ENCODE data around the gene ZGLP1.
"Not testable (repeated sequence)": the region's sequence is repeated elsewhere in the genome, so short reads cannot be mapped to it uniquely, and the experiment has no call there.

Gene ZGLP1

DNA sequence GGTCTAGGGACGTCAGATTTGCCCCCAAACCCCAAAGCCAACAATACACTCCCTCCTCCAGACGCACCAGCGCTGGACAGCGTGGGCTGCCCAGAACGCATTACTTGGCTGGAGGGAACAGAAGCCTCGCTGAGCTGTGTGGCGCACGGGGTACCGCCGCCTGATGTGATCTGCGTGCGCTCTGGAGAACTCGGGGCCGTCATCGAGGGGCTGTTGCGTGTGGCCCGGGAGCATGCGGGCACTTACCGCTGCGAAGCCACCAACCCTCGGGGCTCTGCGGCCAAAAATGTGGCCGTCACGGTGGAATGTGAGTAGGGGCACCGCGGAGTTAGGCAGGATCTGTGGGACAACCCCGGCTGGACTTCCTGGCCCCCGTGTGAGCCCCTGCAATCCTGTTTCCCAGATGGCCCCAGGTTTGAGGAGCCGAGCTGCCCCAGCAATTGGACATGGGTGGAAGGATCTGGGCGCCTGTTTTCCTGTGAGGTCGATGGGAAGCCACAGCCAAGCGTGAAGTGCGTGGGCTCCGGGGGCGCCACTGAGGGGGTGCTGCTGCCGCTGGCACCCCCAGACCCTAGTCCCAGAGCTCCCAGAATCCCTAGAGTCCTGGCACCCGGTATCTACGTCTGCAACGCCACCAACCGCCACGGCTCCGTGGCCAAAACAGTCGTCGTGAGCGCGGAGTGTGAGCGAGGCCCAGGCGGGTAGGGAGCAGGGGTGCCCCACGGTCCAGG, 15.8 kb downstream of the ZGLP1 start:
- DNase-seq (ENCODE audit: low spot score), result no peak

DNA sequence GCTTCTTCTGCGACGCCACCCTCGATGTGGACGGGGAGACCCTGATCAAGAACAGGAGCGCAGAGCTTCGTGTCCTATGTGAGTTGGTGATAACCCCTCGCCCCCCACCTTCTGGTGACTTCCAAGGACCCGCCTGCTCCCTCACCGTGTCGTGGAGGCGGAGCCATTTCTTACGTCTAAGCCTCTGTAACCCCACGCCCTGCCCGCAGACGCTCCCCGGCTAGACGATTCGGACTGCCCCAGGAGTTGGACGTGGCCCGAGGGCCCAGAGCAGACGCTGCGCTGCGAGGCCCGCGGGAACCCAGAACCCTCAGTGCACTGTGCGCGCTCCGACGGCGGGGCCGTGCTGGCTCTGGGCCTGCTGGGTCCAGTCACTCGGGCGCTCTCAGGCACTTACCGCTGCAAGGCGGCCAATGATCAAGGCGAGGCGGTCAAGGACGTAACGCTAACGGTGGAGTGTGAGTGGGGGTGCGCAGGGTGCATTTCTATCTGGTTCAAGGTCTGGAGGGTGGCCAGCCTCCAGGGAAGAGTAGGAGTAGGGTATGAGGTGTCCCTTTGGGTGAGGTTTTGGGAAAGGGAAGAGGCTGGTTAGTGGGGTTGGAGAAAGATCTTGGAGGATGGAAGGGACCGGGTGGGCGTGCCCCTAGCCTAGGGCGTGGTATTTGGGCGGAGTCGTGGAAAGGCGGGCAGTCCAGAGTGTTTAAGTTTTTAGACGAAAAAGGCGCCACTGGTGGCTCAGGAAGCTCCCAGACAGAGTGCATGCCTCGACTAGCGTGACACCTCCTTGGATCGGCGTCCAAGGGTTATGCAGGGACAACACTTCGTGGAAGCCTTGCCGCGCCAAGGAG, 16.6 kb downstream of the ZGLP1 start:
- DNase-seq (ENCODE audit: low spot score), result no peak

DNA sequence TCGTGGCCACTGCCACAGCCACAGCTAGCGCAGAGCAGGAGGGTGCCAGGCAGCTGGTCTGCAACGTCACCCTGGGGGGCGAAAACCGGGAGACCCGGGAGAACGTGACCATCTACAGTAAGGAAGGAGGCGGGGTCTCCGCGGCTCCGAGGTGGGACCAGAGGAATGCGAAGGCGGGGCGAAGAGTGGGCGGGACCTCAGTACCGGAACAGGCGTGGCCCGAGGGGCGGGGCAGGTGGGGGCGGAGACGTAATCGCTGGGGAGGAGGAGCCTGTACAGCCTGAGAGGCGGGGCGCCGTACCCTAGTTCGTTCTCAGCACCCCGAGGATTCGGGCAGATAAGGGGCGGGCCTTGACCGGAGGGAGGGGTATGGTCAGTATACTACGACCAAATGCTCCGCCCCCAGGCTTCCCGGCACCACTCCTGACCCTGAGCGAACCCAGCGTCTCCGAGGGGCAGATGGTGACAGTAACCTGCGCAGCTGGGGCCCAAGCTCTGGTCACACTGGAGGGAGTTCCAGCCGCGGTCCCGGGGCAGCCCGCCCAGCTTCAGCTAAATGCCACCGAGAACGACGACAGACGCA, 17.3 kb downstream of the ZGLP1 start:
- DNase-seq (ENCODE audit: low spot score), result no peak

DNA sequence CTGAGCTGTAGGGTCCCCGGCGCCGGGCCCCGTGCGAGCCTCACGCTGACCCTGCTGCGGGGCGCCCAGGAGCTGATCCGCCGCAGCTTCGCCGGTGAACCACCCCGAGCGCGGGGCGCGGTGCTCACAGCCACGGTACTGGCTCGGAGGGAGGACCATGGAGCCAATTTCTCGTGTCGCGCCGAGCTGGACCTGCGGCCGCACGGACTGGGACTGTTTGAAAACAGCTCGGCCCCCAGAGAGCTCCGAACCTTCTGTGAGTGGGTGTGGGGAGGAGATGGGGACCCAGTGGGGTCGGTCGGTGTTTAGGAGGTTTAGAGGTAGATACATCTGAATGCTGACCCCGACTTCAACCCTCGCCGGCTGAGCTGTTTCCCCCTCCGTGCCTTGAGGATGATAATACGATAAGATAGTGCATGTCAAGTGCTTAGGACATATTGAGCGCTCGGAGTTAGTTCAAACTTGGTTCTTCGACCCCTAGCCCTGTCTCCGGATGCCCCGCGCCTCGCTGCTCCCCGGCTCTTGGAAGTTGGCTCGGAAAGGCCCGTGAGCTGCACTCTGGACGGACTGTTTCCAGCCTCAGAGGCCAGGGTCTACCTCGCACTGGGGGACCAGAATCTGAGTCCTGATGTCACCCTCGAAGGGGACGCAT, 17.9 kb downstream of the ZGLP1 start:
- DNase-seq (ENCODE audit: low spot score), result no peak

DNA sequence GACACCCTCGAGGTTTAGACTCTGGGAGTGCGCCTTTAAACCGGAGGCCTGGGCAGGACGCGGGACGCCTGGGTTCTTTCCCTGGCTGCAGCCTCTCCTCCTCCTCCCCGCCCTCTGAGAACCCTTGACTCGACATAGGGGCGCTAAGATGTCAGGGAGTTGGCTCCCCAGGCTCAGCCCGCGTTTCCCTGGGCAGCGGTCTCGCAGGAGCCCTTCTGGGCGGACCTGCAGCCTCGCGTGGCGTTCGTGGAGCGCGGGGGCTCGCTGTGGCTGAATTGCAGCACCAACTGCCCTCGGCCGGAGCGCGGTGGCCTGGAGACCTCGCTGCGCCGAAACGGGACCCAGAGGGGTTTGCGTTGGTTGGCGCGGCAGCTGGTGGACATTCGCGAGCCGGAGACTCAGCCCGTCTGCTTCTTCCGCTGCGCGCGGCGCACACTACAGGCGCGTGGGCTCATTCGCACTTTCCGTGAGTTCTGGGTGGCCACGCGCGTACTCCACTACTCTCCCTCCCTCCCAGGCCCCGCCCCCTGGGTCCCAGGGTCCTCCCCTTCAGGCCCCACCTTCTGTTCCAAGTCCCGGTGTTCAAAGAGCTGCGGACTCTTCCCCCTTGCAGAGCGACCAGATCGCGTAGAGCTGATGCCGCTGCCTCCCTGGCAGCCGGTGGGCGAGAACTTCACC, 18.6 kb downstream of the ZGLP1 start:
- DNase-seq (ENCODE audit: low spot score), result no peak

DNA sequence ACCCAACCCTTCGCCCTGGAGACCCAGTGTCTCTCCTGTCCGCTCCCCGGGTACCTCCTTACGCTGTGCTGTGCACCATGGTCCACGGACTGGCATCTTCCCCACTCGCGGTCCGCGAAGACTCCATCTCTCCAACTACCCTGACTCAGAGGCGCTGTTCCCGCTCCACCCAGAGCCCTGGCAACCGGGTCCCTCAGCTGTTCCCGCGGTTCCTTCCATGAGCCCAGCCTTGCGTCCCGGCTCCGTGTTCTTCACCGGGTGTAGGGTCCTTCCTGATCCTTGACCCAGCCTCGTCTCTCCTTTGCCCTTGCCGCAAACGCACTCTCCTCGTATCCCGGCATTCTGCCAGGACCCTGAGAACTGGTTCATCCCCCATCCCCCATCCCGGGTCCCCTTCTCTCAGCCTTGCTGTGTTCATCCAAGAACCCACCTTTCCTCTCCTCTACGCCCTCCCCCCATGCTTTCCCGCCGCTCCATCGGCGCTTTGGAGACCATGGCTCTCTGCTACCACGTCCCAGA, 19.2 kb downstream of the ZGLP1 start:
- DNase-seq (ENCODE audit: low spot score), result no peak

DNA sequence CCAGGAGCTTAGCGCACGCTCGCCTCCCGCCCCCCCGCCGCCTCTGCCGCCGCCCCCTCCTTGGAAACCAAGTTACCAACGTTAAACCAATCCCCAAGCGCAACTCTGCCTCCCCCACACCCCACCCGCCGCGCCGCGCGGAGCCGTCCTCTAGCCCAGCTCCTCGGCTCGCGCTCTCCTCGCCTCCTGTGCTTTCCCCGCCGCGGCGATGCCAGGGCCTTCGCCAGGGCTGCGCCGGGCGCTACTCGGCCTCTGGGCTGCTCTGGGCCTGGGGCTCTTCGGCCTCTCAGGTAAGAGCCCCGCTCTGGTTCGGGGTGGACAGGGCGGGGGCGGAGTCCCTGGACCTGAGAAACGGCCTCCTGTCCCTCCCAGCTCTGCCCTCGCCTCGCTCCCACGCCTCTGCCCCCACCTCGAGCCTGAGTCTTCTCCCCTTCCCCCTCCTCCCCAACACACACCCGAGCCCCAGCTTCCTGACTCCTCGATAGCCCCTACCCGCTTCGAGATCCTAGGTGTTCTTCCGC, 19.7 kb downstream of the ZGLP1 start, which contains the start of gene ICAM5:
TSS of gene ICAM5 (plus strand) at position 117 of the 521 bp plus-strand sequence. CDS start at position 209, 92 bp downstream.
- DNase-seq (ENCODE audit: low spot score), result no peak

DNA sequence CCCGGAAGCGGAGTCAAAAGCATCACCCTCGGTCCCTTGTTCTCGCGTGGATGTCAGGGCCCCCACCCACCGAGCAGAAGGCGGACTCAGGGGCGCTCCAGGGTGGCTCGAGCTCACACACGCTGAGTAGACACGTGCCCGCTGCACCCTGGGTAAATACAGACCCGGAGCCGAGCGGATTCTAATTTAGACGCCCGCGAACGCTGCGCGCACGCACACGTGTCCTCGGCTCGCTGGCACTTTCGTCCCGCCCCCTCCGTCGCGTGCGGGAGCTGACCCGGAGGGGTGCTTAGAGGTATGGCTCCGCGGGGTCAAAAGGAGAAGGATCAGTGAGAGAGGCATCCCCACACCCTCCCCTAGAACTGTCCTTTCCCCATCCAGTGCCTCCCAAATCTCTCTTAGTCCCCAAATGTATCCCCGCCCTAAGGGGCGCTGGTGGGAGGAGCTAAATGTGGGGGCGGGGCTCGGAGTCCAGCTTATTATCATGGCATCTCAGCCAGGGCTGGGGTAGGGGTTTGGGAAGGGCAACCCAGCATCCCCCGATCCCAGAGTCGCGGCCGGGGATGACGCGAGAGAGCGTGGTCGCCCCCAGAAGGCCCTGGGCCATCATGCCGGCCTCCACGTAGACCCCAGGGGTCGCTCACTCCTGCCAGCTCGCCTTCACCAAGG, 20.3 kb downstream of the ZGLP1 start:
- peak; percentile 87 for DNase-seq (ENCODE audit: low spot score)

DNA sequence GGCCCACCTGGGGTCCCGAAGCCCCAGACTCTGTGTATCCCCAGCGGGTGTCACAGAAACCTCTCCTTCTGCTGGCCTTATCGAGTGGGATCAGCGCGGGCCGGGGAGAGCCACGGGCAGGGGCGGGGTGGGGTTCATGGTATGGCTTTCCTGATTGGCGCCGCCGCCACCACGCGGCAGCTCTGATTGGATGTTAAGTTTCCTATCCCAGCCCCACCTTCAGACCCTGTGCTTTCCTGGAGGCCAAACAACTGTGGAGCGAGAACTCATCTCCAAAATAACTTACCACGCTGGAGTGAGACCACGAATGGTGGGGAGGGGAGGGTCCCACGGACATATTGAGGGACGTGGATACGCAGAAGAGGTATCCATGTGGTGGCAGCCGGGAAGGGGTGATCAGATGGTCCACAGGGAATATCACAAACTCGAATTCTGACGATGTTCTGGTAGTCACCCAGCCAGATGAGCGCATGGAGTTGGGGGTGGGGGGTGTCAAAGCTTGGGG, 20.9 kb downstream of the ZGLP1 start:
- DNase-seq (ENCODE audit: low spot score), result peak; percentile 86

DNA sequence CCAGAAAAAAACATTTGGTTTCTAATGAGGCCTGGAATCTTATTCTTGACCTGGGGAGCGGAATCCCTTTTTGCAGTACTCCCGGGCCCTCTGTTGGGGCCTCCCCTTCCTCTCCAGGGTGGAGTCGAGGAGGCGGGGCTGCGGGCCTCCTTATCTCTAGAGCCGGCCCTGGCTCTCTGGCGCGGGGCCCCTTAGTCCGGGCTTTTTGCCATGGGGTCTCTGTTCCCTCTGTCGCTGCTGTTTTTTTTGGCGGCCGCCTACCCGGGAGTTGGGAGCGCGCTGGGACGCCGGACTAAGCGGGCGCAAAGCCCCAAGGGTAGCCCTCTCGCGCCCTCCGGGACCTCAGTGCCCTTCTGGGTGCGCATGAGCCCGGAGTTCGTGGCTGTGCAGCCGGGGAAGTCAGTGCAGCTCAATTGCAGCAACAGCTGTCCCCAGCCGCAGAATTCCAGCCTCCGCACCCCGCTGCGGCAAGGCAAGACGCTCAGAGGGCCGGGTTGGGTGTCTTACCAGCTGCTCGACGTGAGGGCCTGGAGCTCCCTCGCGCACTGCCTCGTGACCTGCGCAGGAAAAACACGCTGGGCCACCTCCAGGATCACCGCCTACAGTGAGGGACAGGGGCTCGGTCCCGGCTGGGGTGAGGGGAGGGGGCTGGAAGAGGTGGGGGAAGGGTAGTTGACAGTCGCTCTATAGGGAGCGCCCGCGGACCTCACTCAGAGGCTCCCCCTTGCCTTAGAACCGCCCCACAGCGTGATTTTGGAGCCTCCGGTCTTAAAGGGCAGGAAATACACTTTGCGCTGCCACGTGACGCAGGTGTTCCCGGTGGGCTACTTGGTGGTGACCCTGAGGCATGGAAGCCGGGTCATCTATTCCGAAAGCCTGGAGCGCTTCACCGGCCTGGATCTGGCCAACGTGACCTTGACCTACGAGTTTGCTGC, 22.5 kb downstream of the ZGLP1 start, which contains the start of gene ICAM4:
TSS of gene ICAM4 (plus strand) at position 153 of the 935 bp plus-strand sequence. CDS start at position 211, 58 bp downstream.
- DNase-seq (ENCODE audit: low spot score), result no peak

DNA sequence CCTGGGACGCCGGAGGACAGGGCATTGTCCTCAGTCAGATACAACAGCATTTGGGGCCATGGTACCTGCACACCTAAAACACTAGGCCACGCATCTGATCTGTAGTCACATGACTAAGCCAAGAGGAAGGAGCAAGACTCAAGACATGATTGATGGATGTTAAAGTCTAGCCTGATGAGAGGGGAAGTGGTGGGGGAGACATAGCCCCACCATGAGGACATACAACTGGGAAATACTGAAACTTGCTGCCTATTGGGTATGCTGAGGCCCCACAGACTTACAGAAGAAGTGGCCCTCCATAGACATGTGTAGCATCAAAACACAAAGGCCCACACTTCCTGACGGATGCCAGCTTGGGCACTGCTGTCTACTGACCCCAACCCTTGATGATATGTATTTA, 24.2 kb downstream of the ZGLP1 start:
- DNase-seq (ENCODE audit: low spot score), result no peak

DNA sequence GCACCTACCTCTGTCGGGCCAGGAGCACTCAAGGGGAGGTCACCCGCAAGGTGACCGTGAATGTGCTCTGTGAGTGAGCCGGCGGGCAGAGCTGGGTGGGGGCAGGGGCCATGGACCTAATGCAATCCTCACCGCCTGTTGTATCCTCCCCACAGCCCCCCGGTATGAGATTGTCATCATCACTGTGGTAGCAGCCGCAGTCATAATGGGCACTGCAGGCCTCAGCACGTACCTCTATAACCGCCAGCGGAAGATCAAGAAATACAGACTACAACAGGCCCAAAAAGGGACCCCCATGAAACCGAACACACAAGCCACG, 24.7 kb downstream of the ZGLP1 start:
- no peak for DNase-seq (ENCODE audit: low spot score)

DNA sequence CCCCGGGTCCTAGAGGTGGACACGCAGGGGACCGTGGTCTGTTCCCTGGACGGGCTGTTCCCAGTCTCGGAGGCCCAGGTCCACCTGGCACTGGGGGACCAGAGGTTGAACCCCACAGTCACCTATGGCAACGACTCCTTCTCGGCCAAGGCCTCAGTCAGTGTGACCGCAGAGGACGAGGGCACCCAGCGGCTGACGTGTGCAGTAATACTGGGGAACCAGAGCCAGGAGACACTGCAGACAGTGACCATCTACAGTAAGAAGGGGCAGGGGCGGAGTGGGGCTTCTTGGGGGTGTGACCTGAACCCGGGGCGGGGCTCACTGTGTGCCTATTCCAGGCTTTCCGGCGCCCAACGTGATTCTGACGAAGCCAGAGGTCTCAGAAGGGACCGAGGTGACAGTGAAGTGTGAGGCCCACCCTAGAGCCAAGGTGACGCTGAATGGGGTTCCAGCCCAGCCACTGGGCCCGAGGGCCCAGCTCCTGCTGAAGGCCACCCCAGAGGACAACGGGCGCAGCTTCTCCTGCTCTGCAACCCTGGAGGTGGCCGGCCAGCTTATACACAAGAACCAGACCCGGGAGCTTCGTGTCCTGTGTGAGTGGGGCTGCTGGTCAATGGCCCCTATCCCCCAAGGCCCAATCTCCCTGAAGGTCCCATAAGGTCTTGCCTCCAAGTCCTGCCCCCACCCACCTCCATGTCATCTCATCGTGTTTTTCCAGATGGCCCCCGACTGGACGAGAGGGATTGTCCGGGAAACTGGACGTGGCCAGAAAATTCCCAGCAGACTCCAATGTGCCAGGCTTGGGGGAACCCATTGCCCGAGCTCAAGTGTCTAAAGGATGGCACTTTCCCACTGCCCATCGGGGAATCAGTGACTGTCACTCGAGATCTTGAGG, 25.3 kb downstream of the ZGLP1 start:
- no peak for DNase-seq (ENCODE audit: low spot score)

DNA sequence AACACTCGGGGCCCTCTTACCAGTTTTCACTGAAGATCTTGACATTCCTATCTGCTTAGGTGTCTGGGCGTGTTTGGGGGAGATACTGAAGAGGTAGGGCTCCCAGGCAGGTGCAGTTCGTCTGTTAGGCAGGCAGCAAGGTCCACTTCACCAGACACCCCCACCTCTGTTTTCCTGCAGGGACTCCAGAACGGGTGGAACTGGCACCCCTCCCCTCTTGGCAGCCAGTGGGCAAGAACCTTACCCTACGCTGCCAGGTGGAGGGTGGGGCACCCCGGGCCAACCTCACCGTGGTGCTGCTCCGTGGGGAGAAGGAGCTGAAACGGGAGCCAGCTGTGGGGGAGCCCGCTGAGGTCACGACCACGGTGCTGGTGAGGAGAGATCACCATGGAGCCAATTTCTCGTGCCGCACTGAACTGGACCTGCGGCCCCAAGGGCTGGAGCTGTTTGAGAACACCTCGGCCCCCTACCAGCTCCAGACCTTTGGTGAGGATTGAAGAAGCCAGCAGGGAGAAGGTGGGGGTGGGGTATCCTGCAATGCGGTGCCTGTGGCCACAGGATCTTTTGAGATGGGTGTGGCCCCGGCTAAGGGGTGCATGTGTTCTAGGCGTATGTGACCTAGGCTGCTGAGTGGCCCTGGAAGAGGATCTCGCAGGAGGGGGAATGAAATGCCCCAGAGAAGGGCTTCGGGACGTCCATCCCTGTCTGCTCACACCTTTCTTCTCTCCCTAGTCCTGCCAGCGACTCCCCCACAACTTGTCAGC, 26.1 kb downstream of the ZGLP1 start:
- no peak for DNase-seq (ENCODE audit: low spot score)

DNA sequence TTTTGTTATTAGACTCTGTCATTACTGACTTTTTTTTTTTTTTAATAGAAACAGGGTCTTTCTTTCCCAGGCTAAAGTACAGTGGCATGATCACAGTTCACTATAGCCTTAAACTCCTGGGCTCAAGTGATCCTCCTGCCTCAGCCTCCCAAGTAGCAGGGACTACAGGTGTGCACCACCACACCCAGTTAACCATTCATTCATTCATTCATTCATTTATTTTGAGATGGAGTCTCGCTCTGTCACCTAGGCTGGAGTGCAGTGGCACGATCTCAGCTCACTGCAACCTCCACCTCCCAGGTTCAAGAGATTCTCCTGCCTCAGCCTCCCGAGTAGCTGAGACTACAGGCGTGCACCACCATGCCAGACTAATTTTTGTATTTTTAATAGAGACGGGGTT, 27.6 kb downstream of the ZGLP1 start:
- not testable (repeated sequence) for DNase-seq (ENCODE audit: low spot score)

DNA sequence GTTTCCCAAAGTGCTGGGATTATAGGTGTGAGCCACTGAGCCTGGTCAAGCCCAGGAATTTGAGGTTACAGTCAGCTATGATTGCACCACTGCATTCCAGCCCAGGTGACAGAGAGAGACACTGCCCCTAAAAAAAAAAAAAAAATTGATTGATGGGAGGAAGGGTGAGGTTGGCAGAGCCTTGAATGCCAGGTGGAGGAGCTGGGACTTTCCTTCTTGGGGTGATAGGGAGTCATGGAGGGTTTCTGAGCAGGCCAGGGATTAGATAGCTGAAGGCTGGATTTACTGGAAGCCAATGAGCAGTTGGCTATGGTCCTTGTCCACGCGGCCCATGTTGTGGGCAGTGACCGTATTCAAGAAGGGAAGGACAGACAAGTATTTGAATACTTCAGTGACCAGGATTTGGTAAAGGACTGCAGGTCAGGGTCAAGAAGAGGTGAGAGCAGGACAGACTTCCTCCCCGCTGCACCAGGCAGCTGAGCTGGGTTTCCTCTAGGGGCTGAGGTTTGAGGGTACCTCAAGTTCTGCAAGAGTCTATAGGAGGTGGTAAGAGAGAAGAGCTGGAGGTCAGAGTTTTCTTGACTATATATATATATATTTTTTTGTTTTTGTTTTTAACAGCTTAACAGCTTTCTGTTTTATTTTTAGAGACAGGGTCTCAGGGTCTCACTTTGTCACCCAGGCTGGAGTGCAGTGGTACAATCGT, 29.7 kb downstream of the ZGLP1 start:
- DNase-seq (ENCODE audit: low spot score), result no peak

DNA sequence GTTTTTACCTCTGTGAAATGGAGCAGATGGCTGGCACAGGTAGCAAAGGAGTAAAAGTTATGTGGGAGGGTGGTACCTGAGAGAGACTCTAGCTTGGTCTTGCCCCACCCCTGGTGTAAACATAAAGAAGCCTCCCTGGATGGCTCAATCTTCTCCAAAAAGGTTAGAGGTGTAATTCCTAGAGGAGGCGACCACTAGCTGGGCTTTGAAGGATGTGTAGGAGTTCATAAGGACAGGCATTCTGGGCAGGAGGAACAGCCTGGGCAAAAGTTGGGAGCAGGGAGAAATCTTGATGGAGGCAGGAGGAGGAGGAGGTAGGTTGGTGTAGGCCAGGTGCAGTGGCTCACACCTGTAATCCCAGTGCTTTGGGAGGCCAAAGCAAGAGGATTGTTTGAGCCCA, 30.7 kb downstream of the ZGLP1 start:
- DNase-seq (ENCODE audit: low spot score), result no peak
